ENCODE results near the gene HS6ST3.

HS6ST3 gene

GRCh38 chr13:96858133-96858826 is 768.4 kb downstream of the HS6ST3 start:
- H3K36me3 ChIP-seq (ENCODE audit: insufficient read depth, low read length), result no peaks in the 10 kb centered on the region
- no peaks in the 10 kb centered on the region for H3K9me3 ChIP-seq (replicated peaks; ENCODE audit: low read length)
- no peak overlapping the region for H3K4me2 ChIP-seq (ENCODE audit: low read length)
- no peaks in the 10 kb centered on the region for H3K4me1 ChIP-seq (ENCODE audit: control insufficient read depth, insufficient read depth, low read length)
- H3K4me3 ChIP-seq (ENCODE audit: low read length), result no peak overlapping the region
- no peaks in the 10 kb centered on the region for H3K27me3 ChIP-seq (ENCODE audit: control insufficient read depth, insufficient read depth, low read length)
- H3K9ac ChIP-seq (ENCODE audit: low read depth, low read length), result no peak overlapping the region

GRCh38 chr13:96860882-96861281 is 771.0 kb downstream of the HS6ST3 start:
- H3K27me3 ChIP-seq (ENCODE audit: control insufficient read depth, insufficient read depth, low read length), result no peaks in the 10 kb centered on the region
- H3K4me2 ChIP-seq (ENCODE audit: low read length), result no peak overlapping the region
- no peak overlapping the region for H3K9ac ChIP-seq (ENCODE audit: low read depth, low read length)
- no peaks in the 10 kb centered on the region for H3K36me3 ChIP-seq (ENCODE audit: insufficient read depth, low read length)
- no peaks in the 10 kb centered on the region for H3K4me1 ChIP-seq (ENCODE audit: control insufficient read depth, insufficient read depth, low read length)
- no peak overlapping the region for H3K4me3 ChIP-seq (ENCODE audit: low read length)
- peaks cover 4% of the 10 kb centered on the region for H3K9me3 ChIP-seq (replicated peaks; ENCODE audit: low read length)

GRCh38 chr13:96862093-96862492 is 772.2 kb downstream of the HS6ST3 start:
- no peaks in the 10 kb centered on the region for H3K36me3 ChIP-seq (ENCODE audit: insufficient read depth, low read length)
- H3K9ac ChIP-seq (ENCODE audit: low read depth, low read length), result no peak overlapping the region
- no peak overlapping the region for H3K4me3 ChIP-seq (ENCODE audit: low read length)
- H3K4me2 ChIP-seq (ENCODE audit: low read length), result no peak overlapping the region
- H3K9me3 ChIP-seq (replicated peaks; ENCODE audit: low read length), result peaks cover 4% of the 10 kb centered on the region
- H3K4me1 ChIP-seq (ENCODE audit: control insufficient read depth, insufficient read depth, low read length), result no peaks in the 10 kb centered on the region
- no peaks in the 10 kb centered on the region for H3K27me3 ChIP-seq (ENCODE audit: control insufficient read depth, insufficient read depth, low read length)

- no peak overlapping the region for H3K4me2 ChIP-seq (ENCODE audit: low read length)
- H3K9me3 ChIP-seq (replicated peaks; ENCODE audit: low read length), result peaks cover 4% of the 10 kb centered on the region
- H3K4me1 ChIP-seq (ENCODE audit: control insufficient read depth, insufficient read depth, low read length), result no peaks in the 10 kb centered on the region
- no peaks in the 10 kb centered on the region for H3K36me3 ChIP-seq (ENCODE audit: insufficient read depth, low read length)
- no peak overlapping the region for H3K4me3 ChIP-seq (ENCODE audit: low read length)
- H3K27me3 ChIP-seq (ENCODE audit: control insufficient read depth, insufficient read depth, low read length), result no peaks in the 10 kb centered on the region
- no peak overlapping the region for H3K9ac ChIP-seq (ENCODE audit: low read depth, low read length)
Observed at GRCh38 chr13:96862999-96863398, 773.1 kb downstream of the HS6ST3 start.

- H3K4me3 ChIP-seq (ENCODE audit: low read length), result no peak overlapping the region
- H3K36me3 ChIP-seq (ENCODE audit: insufficient read depth, low read length), result no peaks in the 10 kb centered on the region
- H3K9ac ChIP-seq (ENCODE audit: low read depth, low read length), result no peak overlapping the region
- H3K27me3 ChIP-seq (ENCODE audit: control insufficient read depth, insufficient read depth, low read length), result no peaks in the 10 kb centered on the region
- no peaks in the 10 kb centered on the region for H3K9me3 ChIP-seq (replicated peaks; ENCODE audit: low read length)
- no peaks in the 10 kb centered on the region for H3K4me1 ChIP-seq (ENCODE audit: control insufficient read depth, insufficient read depth, low read length)
- no peak overlapping the region for H3K4me2 ChIP-seq (ENCODE audit: low read length)
Observed at GRCh38 chr13:96871469-96871868, 781.6 kb downstream of the HS6ST3 start.

GRCh38 chr13:96880419-96880818 is 790.5 kb downstream of the HS6ST3 start:
- no peak overlapping the region for H3K4me2 ChIP-seq (ENCODE audit: low read length)
- H3K4me3 ChIP-seq (ENCODE audit: low read length), result no peak overlapping the region
- no peaks in the 10 kb centered on the region for H3K4me1 ChIP-seq (ENCODE audit: control insufficient read depth, insufficient read depth, low read length)
- no peak overlapping the region for H3K9ac ChIP-seq (ENCODE audit: low read depth, low read length)
- no peaks in the 10 kb centered on the region for H3K36me3 ChIP-seq (ENCODE audit: insufficient read depth, low read length)
- H3K27me3 ChIP-seq (ENCODE audit: control insufficient read depth, insufficient read depth, low read length), result no peaks in the 10 kb centered on the region
- no peaks in the 10 kb centered on the region for H3K9me3 ChIP-seq (replicated peaks; ENCODE audit: low read length)
